ENCODE data around the gene SLC26A4.

The SLC26A4 gene

DNA sequence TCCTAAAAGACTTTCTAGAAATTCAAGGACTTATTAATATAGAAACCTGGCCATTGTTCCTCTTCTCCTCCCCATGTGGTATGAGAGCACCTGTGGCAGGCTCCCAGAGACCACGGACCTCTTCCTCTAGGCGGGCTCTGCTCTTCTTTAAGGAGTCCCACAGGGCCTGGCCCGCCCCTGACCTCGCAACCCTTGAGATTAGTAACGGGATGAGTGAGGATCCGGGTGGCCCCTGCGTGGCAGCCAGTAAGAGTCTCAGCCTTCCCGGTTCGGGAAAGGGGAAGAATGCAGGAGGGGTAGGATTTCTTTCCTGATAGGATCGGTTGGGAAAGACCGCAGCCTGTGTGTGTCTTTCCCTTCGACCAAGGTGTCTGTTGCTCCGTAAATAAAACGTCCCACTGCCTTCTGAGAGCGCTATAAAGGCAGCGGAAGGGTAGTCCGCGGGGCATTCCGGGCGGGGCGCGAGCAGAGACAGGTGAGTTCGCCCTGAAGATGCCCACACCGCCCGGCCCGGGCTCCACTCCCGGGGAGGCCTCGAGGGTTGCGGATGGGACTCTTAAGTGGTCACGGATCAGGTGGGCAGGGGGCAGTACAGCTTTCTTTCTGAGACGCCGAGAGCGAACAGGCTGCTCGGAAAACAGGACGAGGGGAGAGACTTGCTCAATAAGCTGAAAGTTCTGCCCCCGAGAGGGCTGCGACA is at the start of gene SLC26A4:
SLC26A4 (plus strand) TSS at position 448 of the 700 bp plus-strand sequence. CDS start 814 bp downstream, outside the sequence.
- Histone ChIP-seq H3K9ac (ENCODE audit: low read length in 2 of 2) (no peak within 1 kb of the TSS), H3K27me3 (ENCODE audit: control insufficient read depth in 1 of 2, insufficient read depth in 2 of 2, low read length in 2 of 2) (peaks cover 19 to 28% of the 10 kb centered on the region in 2 donors), H3K36me3 (ENCODE audit: control insufficient read depth in 2 of 2, insufficient read depth in 2 of 2, low read length in 2 of 2) (no peaks in the 10 kb centered on the region), H3K4me3 (ENCODE audit: low read length in 2 of 2) (peak within 1 kb of the TSS; percentile 67 to 76), H3K27ac (ENCODE audit: low read length) (no peak within 1 kb of the TSS), H3K4me1 (ENCODE audit: control insufficient read depth, insufficient read depth, low read length) (peaks cover 18% of the 10 kb centered on the region), H3K9me3 (ENCODE audit: control insufficient read depth in 2 of 2, low read length in 2 of 2) (no peaks in the 10 kb centered on the region)

DNA sequence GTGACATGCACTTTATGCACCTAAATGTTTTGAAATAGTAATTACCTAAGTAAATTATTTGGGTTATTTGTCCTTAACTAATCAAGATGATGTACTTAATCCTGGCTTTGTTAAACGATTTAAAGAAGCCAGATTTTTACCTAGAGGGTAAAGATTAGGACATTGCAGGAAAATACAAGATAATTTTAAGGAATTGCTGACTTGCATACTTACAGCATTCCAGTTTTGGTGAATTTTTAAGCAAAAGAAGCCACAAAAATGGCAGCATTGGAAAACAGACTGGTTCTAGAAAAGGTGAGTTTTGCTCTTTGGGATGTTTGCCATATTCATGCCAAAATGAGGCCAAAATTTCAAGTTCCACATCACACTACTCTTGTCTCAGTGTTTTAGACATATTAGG is 47.2 kb upstream of the SLC26A4 start:
- H3K4me3 ChIP-seq (ENCODE audit: low read length in 2 of 2) = no peak overlapping the region
- H3K27ac ChIP-seq (ENCODE audit: low read length) = no peak overlapping the region
- no peaks in the 10 kb centered on the region for H3K27me3 ChIP-seq (ENCODE audit: control insufficient read depth in 1 of 2, insufficient read depth in 2 of 2, low read length in 2 of 2)
- H3K9ac ChIP-seq (ENCODE audit: low read length in 2 of 2) = no peak overlapping the region
- no peaks in the 10 kb centered on the region for H3K9me3 ChIP-seq (ENCODE audit: control insufficient read depth in 2 of 2, low read length in 2 of 2)
- no peaks in the 10 kb centered on the region for H3K4me1 ChIP-seq (ENCODE audit: control insufficient read depth, insufficient read depth, low read length)
- H3K36me3 ChIP-seq (ENCODE audit: control insufficient read depth in 2 of 2, insufficient read depth in 2 of 2, low read length in 2 of 2) = peaks cover 17 to 30% of the 10 kb centered on the region in 2 donors

DNA sequence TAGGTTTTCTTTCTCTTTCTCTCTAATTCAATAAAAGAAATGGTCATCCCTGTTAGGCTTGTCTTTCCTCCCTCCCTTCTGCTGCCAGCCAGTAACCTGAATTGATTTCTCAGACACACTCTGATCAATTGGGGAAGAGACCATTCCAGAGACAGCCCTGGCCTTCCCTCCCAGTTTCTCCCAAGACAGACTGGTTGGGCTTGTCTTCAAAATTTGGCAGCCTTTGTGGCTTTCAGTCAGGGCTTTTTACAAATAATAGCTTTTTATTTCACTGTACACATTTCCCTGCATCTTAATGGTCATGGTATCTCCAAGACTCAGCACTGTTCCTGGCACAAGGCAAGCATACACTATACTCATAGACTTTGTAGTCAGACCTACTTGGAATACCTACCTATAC is 46.7 kb upstream of the SLC26A4 start:
- Histone ChIP-seq H3K36me3 (ENCODE audit: control insufficient read depth in 2 of 2, insufficient read depth in 2 of 2, low read length in 2 of 2) (peaks cover 16 to 27% of the 10 kb centered on the region in 2 donors), H3K27ac (ENCODE audit: low read length) (no peak overlapping the region), H3K4me1 (ENCODE audit: control insufficient read depth, insufficient read depth, low read length) (no peaks in the 10 kb centered on the region), H3K27me3 (ENCODE audit: control insufficient read depth in 1 of 2, insufficient read depth in 2 of 2, low read length in 2 of 2) (no peaks in the 10 kb centered on the region), H3K9ac (ENCODE audit: low read length in 2 of 2) (no peak overlapping the region), H3K4me3 (ENCODE audit: low read length in 2 of 2) (no peak overlapping the region), H3K9me3 (ENCODE audit: control insufficient read depth in 2 of 2, low read length in 2 of 2) (no peaks in the 10 kb centered on the region)

DNA sequence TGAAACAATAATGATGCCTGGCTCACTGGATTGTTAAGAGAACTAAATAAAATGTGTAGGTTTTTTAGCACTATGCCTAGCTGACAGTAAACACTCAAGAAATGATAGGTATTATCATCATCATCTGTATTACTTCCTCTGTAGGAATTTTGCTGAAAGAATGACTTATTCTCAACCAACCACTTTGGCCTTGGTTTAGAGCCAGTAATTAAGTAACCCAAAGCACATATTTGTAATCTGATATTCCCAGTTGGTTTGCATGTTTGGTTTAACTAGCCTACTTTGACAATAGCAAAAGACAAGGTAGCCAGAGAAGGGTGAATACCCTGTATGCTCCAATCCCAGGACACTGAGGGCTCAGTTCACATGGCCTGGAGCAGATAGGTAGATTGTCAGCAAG is 46.2 kb upstream of the SLC26A4 start:
- Histone ChIP-seq H3K4me1 (ENCODE audit: control insufficient read depth, insufficient read depth, low read length) (no peaks in the 10 kb centered on the region), H3K4me3 (ENCODE audit: low read length in 2 of 2) (no peak overlapping the region), H3K9me3 (ENCODE audit: control insufficient read depth in 2 of 2, low read length in 2 of 2) (no peaks in the 10 kb centered on the region), H3K36me3 (ENCODE audit: control insufficient read depth in 2 of 2, insufficient read depth in 2 of 2, low read length in 2 of 2) (peaks cover 13 to 24% of the 10 kb centered on the region in 2 donors), H3K9ac (ENCODE audit: low read length in 2 of 2) (no peak overlapping the region), H3K27ac (ENCODE audit: low read length) (no peak overlapping the region), H3K27me3 (ENCODE audit: control insufficient read depth in 1 of 2, insufficient read depth in 2 of 2, low read length in 2 of 2) (no peaks in the 10 kb centered on the region)

- no peaks in the 10 kb centered on the region for H3K9me3 ChIP-seq (ENCODE audit: control insufficient read depth in 2 of 2, low read length in 2 of 2)
- peaks cover 13 to 28% of the 10 kb centered on the region in 2 donors for H3K36me3 ChIP-seq (ENCODE audit: control insufficient read depth in 2 of 2, insufficient read depth in 2 of 2, low read length in 2 of 2)
- no peaks in the 10 kb centered on the region for H3K4me1 ChIP-seq (ENCODE audit: control insufficient read depth, insufficient read depth, low read length)
- H3K9ac ChIP-seq (ENCODE audit: low read length in 2 of 2) = no peak overlapping the region
- no peaks in the 10 kb centered on the region for H3K27me3 ChIP-seq (ENCODE audit: control insufficient read depth in 1 of 2, insufficient read depth in 2 of 2, low read length in 2 of 2)
- no peak overlapping the region for H3K4me3 ChIP-seq (ENCODE audit: low read length in 2 of 2)
- no peak overlapping the region for H3K27ac ChIP-seq (ENCODE audit: low read length)
These were observed 44.5 kb upstream of the SLC26A4 start for GRCh38 chr7:107615910-107616680.

DNA sequence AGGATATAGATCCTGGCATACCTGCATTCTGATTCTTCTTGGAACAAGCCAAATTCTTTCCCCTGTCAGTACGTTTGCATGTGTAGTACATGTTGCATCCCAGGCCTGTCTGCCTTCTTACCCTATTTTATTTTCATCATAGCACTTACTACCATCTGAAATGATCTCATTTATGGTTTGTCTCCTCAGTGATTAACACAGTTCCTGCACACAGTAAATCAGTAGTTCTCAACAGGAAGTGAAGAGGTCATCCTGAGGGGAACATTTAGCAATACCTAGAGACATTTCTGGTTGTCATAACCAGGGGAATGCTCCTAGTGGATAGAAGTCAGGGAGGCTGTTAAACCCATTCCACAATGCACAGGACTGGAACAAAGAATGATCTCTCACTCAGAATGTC is 38.2 kb upstream of the SLC26A4 start:
- Histone ChIP-seq H3K9ac (ENCODE audit: low read length in 2 of 2) (no peak overlapping the region), H3K4me1 (ENCODE audit: control insufficient read depth, insufficient read depth, low read length) (no peaks in the 10 kb centered on the region), H3K27ac (ENCODE audit: low read length) (no peak overlapping the region), H3K4me3 (ENCODE audit: low read length in 2 of 2) (no peak overlapping the region), H3K36me3 (ENCODE audit: control insufficient read depth in 2 of 2, insufficient read depth in 2 of 2, low read length in 2 of 2) (peaks cover 0 to 8% of the 10 kb centered on the region in 2 donors), H3K9me3 (ENCODE audit: control insufficient read depth in 2 of 2, low read length in 2 of 2) (no peaks in the 10 kb centered on the region), H3K27me3 (ENCODE audit: control insufficient read depth in 1 of 2, insufficient read depth in 2 of 2, low read length in 2 of 2) (no peaks in the 10 kb centered on the region)

- Histone ChIP-seq H3K9ac (ENCODE audit: low read length in 2 of 2) (no peak overlapping the region), H3K4me3 (ENCODE audit: low read length in 2 of 2) (no peak overlapping the region), H3K27ac (ENCODE audit: low read length) (no peak overlapping the region), H3K27me3 (ENCODE audit: control insufficient read depth in 1 of 2, insufficient read depth in 2 of 2, low read length in 2 of 2) (no peaks in the 10 kb centered on the region), H3K9me3 (ENCODE audit: control insufficient read depth in 2 of 2, low read length in 2 of 2) (no peaks in the 10 kb centered on the region), H3K36me3 (ENCODE audit: control insufficient read depth in 2 of 2, insufficient read depth in 2 of 2, low read length in 2 of 2) (peaks cover 0 to 8% of the 10 kb centered on the region in 2 donors), H3K4me1 (ENCODE audit: control insufficient read depth, insufficient read depth, low read length) (no peaks in the 10 kb centered on the region)
These were observed 37.7 kb upstream of the SLC26A4 start for GRCh38 chr7:107622894-107623293.

DNA sequence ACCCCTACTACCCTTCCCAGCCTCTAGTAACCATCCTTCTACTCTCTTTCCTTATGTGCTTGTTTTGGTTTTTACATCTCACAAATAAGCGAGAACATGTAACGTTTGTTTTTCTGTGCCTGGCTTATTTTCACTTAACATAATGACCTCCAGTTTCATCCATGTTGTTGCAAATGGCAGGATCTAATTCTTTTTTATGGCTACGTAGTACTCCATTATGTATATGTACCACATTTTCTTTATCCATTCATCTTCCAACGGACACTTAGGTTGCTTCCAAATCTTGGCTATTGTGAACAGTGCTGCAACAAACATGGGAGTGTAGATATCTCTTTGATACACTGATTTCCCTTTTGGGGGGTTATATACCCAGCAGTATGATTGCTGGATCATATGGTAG is 33.6 kb upstream of the SLC26A4 start:
- H3K9me3 ChIP-seq (ENCODE audit: control insufficient read depth in 2 of 2, low read length in 2 of 2) = no peaks in the 10 kb centered on the region
- H3K4me3 ChIP-seq (ENCODE audit: low read length in 2 of 2) = no peak overlapping the region
- H3K9ac ChIP-seq (ENCODE audit: low read length in 2 of 2) = no peak overlapping the region
- H3K4me1 ChIP-seq (ENCODE audit: control insufficient read depth, insufficient read depth, low read length) = no peaks in the 10 kb centered on the region
- no peaks in the 10 kb centered on the region for H3K36me3 ChIP-seq (ENCODE audit: control insufficient read depth in 2 of 2, insufficient read depth in 2 of 2, low read length in 2 of 2)
- no peaks in the 10 kb centered on the region for H3K27me3 ChIP-seq (ENCODE audit: control insufficient read depth in 1 of 2, insufficient read depth in 2 of 2, low read length in 2 of 2)
- no peak overlapping the region for H3K27ac ChIP-seq (ENCODE audit: low read length)

DNA sequence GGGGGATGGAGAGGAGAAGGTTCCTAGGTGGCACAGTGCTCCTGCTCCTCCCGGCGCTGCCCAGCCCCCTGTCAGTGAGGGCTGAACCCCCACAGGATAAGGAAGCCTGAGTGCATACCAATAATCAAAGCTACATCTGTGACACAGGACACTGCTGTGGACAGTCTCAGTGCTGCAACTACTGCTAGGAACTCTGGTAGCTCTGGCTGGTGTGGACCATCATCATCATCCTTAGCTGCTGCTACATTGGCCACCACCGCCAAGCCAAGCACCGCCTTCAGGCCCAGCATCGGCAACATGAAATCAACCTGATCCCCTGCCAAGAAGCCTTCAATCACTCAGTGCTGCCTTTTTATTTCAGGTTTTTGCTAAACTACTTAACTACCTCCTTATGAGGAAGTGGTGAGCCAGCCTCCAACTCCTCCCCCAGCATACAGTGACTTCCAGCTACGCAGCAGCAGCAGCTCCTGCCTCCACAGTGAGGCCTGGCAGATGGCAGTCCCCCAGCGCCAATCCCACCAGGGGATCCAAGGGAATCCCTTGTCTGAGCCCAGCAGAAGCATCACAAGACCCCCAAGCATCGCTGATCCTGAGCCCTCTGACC is 32.1 kb upstream of the SLC26A4 start:
- no peak overlapping the region for H3K9ac ChIP-seq (ENCODE audit: low read length in 2 of 2)
- H3K36me3 ChIP-seq (ENCODE audit: control insufficient read depth in 2 of 2, insufficient read depth in 2 of 2, low read length in 2 of 2) = no peaks in the 10 kb centered on the region
- H3K27me3 ChIP-seq (ENCODE audit: control insufficient read depth in 1 of 2, insufficient read depth in 2 of 2, low read length in 2 of 2) = no peaks in the 10 kb centered on the region
- no peak overlapping the region for H3K4me3 ChIP-seq (ENCODE audit: low read length in 2 of 2)
- no peaks in the 10 kb centered on the region for H3K9me3 ChIP-seq (ENCODE audit: control insufficient read depth in 2 of 2, low read length in 2 of 2)
- no peaks in the 10 kb centered on the region for H3K4me1 ChIP-seq (ENCODE audit: control insufficient read depth, insufficient read depth, low read length)
- no peak overlapping the region for H3K27ac ChIP-seq (ENCODE audit: low read length)

DNA sequence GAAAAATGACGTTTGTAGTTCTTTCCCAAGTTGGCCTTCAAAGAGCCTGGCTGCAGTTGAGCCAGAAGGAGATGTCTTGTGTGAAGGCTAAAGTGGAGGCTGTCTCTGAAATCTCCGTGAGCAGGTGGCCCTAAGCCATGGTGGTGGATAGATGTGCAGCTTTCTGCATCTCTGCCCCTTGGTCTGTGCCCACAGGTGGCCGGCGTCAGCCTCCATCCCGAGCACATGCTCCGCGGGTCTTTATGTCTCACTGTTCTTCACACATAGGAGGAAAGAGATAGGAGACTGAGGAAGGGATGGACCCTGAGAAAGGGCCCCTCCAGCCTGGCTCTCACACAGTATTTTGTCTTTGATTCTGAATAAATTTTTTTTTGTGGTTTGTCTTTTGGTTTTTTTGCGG is 30.3 kb upstream of the SLC26A4 start:
- H3K27me3 ChIP-seq (ENCODE audit: control insufficient read depth in 1 of 2, insufficient read depth in 2 of 2, low read length in 2 of 2) = no peaks in the 10 kb centered on the region
- no peak overlapping the region for H3K27ac ChIP-seq (ENCODE audit: low read length)
- no peaks in the 10 kb centered on the region for H3K9me3 ChIP-seq (ENCODE audit: control insufficient read depth in 2 of 2, low read length in 2 of 2)
- H3K4me3 ChIP-seq (ENCODE audit: low read length in 2 of 2) = no peak overlapping the region
- H3K36me3 ChIP-seq (ENCODE audit: control insufficient read depth in 2 of 2, insufficient read depth in 2 of 2, low read length in 2 of 2) = no peaks in the 10 kb centered on the region
- H3K9ac ChIP-seq (ENCODE audit: low read length in 2 of 2) = no peak overlapping the region
- H3K4me1 ChIP-seq (ENCODE audit: control insufficient read depth, insufficient read depth, low read length) = no peaks in the 10 kb centered on the region
